GM18520 (cell line): ENCODE measurements around the gene HSF2BP.
A peak's percentile ranks its signal among the peaks of the same experiment; 100 is the strongest.
"Not testable (repeated sequence)": the region's sequence is repeated elsewhere in the genome, so short reads cannot be mapped to it uniquely, and the experiment has no call there.

Source experiments
- ATAC-seq: cut with Tn5 transposase; IDR thresholded peaks from one replicate; pipeline ENCODE4 v1.9.1; 2021; ENCODE audit not compliant: unreplicated experiment

The HSF2BP gene

GRCh38 chr21:43659136-43660000 is at the start of gene HSF2BP, which contains the start of gene RRP1B:
Gene HSF2BP, minus strand, starts transcription at chr21:43659488. Its CDS starts 1,392 bp downstream, at chr21:43658096.
Gene RRP1B, plus strand, starts transcription at chr21:43659560. Its CDS starts 105 bp downstream, at chr21:43659665.
- peak; percentile 72 for ATAC-seq

- ATAC-seq: no peak
These were observed 49.6 kb upstream of the HSF2BP start for GRCh38 chr21:43708745-43709381.

GRCh38 chr21:43707462-43707861 is 48.2 kb upstream of the HSF2BP start:
- ATAC-seq: no peak

GRCh38 chr21:43703035-43703880 is 44.0 kb upstream of the HSF2BP start:
- ATAC-seq: no peak

GRCh38 chr21:43702785-43703034 is 43.4 kb upstream of the HSF2BP start:
- no peak for ATAC-seq

GRCh38 chr21:43701936-43702784 is 42.9 kb upstream of the HSF2BP start:
- ATAC-seq: no peak

GRCh38 chr21:43699933-43700599 is 40.8 kb upstream of the HSF2BP start:
- no peak for ATAC-seq

GRCh38 chr21:43699492-43699777 is 40.1 kb upstream of the HSF2BP start:
- ATAC-seq: not testable (repeated sequence)

- no peak for ATAC-seq
These were observed 38.7 kb upstream of the HSF2BP start for GRCh38 chr21:43697758-43698643.

GRCh38 chr21:43696214-43696613 is 36.9 kb upstream of the HSF2BP start:
- ATAC-seq: no peak

- ATAC-seq: no peak
These were observed 35.3 kb upstream of the HSF2BP start for GRCh38 chr21:43694437-43695079.

- no peak for ATAC-seq
These were observed 34.7 kb upstream of the HSF2BP start for GRCh38 chr21:43693981-43694380.

- ATAC-seq: no peak
These were observed 33.7 kb upstream of the HSF2BP start for GRCh38 chr21:43692949-43693348.

GRCh38 chr21:43691801-43692200 is 32.5 kb upstream of the HSF2BP start:
- no peak for ATAC-seq

GRCh38 chr21:43691086-43691795 is 32.0 kb upstream of the HSF2BP start:
- ATAC-seq: no peak

GRCh38 chr21:43690346-43690745 is 31.1 kb upstream of the HSF2BP start:
- no peak for ATAC-seq

GRCh38 chr21:43689556-43690337 is 30.5 kb upstream of the HSF2BP start:
- ATAC-seq: no peak
